ENCODE data around the gene MRPL49.
"Not testable (repeated sequence)": the region's sequence is repeated elsewhere in the genome, so short reads cannot be mapped to it uniquely, and the experiment has no call there.

Gene MRPL49

DNA sequence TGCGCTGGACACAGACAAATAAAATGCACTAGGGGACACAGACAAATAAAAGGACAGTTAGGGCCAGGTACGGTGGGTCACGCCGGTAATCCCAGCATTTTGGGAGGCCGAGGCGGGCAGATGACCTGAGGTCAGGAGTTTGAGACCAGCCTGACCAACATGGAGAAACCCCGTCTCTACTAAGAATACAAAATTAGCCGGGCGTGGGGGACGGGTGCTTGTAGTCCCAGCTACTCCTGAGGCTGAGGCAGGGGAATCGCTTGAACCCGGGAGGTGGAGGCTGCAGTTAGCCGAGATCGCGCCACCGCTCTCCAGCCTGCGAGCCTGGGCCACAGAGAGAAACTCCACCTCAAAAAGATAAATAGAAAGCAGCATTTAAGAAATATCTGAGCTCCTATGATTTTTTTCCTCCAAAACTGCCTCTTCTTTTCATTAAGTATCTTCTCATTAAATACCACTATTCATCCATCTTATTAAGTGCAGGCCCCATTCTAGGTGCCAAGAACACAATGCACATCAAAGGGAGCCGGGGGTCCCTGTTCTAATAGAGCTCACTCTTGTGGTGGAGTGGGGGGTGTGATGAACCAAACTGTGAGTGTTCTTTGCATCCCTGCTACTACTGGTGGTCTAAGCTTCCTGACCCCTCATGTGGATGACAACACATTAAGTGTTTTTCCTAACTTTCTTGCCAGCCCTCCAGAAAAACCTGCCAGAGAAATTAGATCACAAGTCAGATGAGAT, 3.9 kb upstream of the MRPL49 start:
- peaks cover 36 to 49% of the 10 kb centered on the region in 2 donors for H3K4me1 ChIP-seq (ENCODE audit: control insufficient read depth in 1 of 2, insufficient read depth in 2 of 2, low read length in 2 of 2)
- peak overlapping the region in 1 of 2 donors; percentile 23 for H3K9ac ChIP-seq (ENCODE audit: low read depth in 1 of 2, low read length in 2 of 2)
- H3K27ac ChIP-seq (ENCODE audit: low read depth, low read length): no peak overlapping the region
- H3K27me3 ChIP-seq (ENCODE audit: control insufficient read depth in 1 of 2, insufficient read depth in 2 of 2, low read length in 2 of 2): no peaks in the 10 kb centered on the region
- no peaks in the 10 kb centered on the region for H3K9me3 ChIP-seq (ENCODE audit: control insufficient read depth in 1 of 2, low read length in 2 of 2)
- H3K4me3 ChIP-seq (ENCODE audit: low read depth in 1 of 2, low read length in 2 of 2): no peak overlapping the region
- peaks cover 26 to 27% of the 10 kb centered on the region in 2 donors for H3K36me3 ChIP-seq (ENCODE audit: control insufficient read depth in 1 of 2, insufficient read depth in 2 of 2, low read length in 2 of 2)

DNA sequence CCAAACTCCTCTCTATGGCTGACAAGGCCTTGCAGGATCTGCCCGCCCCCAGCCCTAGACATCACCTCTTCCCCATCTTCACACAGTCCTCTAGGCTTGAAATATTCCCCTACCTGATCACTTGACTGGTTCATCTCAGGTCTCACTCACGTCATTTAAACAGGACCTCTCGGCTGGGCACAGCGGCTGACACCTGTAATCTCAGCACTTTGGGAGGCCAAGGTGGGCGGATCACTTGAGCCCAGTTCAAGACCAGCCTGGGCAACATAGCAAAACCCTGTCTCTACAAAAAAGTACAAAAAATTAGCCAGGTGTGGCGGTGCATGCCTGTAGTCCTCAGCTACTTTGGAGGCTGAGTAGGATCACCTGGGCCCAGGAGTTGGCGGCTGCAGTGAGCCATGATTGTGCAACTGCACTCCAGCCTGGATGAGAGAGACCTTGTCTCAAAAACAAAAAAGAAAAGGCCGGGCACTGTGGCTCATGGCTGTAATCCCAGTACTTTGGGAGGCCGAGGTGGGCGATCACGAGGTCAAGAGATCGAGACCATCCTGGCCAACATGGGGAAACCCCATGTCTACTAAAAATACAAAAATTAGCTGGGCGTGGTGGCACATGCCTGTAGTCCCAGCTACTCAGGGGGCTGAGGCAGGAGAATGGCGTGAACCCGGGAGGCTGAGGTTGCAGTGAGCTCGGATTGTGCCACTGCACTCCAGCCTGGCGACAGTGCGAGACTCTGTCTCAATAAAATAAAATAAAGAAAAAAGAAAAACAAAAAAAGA, 3.0 kb upstream of the MRPL49 start:
- peaks cover 26 to 27% of the 10 kb centered on the region in 2 donors for H3K36me3 ChIP-seq (ENCODE audit: control insufficient read depth in 1 of 2, insufficient read depth in 2 of 2, low read length in 2 of 2)
- not testable (repeated sequence) for H3K4me3 ChIP-seq (ENCODE audit: low read depth in 1 of 2, low read length in 2 of 2); H3K27ac ChIP-seq (ENCODE audit: low read depth, low read length); H3K27me3 ChIP-seq (ENCODE audit: control insufficient read depth in 1 of 2, insufficient read depth in 2 of 2, low read length in 2 of 2); H3K9me3 ChIP-seq (ENCODE audit: control insufficient read depth in 1 of 2, low read length in 2 of 2); H3K9ac ChIP-seq (ENCODE audit: low read depth in 1 of 2, low read length in 2 of 2)
- peaks cover 32 to 46% of the 10 kb centered on the region in 2 donors for H3K4me1 ChIP-seq (ENCODE audit: control insufficient read depth in 1 of 2, insufficient read depth in 2 of 2, low read length in 2 of 2)

DNA sequence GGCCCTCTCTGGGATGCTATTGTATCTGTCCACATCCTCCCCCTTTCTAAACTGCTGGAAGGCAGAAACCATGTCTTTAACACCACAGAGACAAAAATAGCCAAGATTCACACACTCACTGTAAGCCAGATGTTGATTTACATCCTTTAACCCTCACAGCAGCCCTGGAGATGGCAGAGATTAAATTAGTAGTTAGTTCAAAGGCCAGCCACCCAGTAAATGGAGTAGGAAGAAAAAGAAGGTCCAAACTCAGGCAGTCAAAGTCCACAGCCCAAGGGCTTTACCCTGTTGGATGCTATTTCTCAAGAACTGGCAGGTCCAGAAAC, 2.5 kb upstream of the MRPL49 start:
- H3K27ac ChIP-seq (ENCODE audit: low read depth, low read length): no peak overlapping the region
- peak overlapping the region in 1 of 2 donors; percentile 93 for H3K9ac ChIP-seq (ENCODE audit: low read depth in 1 of 2, low read length in 2 of 2)
- H3K9me3 ChIP-seq (ENCODE audit: control insufficient read depth in 1 of 2, low read length in 2 of 2): no peaks in the 10 kb centered on the region
- H3K36me3 ChIP-seq (ENCODE audit: control insufficient read depth in 1 of 2, insufficient read depth in 2 of 2, low read length in 2 of 2): peaks cover 26 to 32% of the 10 kb centered on the region in 2 donors
- H3K4me3 ChIP-seq (ENCODE audit: low read depth in 1 of 2, low read length in 2 of 2): no peak overlapping the region
- no peaks in the 10 kb centered on the region for H3K27me3 ChIP-seq (ENCODE audit: control insufficient read depth in 1 of 2, insufficient read depth in 2 of 2, low read length in 2 of 2)
- H3K4me1 ChIP-seq (ENCODE audit: control insufficient read depth in 1 of 2, insufficient read depth in 2 of 2, low read length in 2 of 2): peaks cover 32 to 46% of the 10 kb centered on the region in 2 donors

DNA sequence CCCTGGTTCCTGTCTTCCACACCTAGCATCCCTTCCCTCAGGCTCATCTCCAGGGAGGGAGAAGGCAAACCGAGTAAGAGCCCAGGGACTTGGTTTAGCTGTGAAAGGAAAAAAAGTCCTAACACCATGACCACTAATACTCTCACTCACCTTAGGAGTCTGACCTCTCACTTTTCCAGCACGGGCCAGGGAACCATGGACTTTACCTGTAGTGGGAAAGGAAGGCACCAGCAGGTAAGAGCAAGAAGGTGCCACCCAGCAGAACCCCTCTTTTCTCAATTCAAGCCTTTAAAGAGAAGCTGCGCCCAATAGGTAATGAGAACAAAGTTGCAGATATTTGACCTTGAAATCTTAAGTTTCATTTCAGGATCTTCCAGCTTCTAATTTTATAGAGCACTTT, 1.3 kb upstream of the MRPL49 start:
- Histone ChIP-seq H3K36me3 (ENCODE audit: control insufficient read depth in 1 of 2, insufficient read depth in 2 of 2, low read length in 2 of 2) (peaks cover 37 to 43% of the 10 kb centered on the region in 2 donors), H3K27me3 (ENCODE audit: control insufficient read depth in 1 of 2, insufficient read depth in 2 of 2, low read length in 2 of 2) (no peaks in the 10 kb centered on the region), H3K4me3 (ENCODE audit: low read depth in 1 of 2, low read length in 2 of 2) (peak overlapping the region in 1 of 2 donors; percentile 100), H3K9me3 (ENCODE audit: control insufficient read depth in 1 of 2, low read length in 2 of 2) (no peaks in the 10 kb centered on the region), H3K9ac (ENCODE audit: low read depth in 1 of 2, low read length in 2 of 2) (peak overlapping the region; percentile 92 to 93), H3K27ac (ENCODE audit: low read depth, low read length) (no peak overlapping the region), H3K4me1 (ENCODE audit: control insufficient read depth in 1 of 2, insufficient read depth in 2 of 2, low read length in 2 of 2) (peaks cover 31 to 39% of the 10 kb centered on the region in 2 donors)

DNA sequence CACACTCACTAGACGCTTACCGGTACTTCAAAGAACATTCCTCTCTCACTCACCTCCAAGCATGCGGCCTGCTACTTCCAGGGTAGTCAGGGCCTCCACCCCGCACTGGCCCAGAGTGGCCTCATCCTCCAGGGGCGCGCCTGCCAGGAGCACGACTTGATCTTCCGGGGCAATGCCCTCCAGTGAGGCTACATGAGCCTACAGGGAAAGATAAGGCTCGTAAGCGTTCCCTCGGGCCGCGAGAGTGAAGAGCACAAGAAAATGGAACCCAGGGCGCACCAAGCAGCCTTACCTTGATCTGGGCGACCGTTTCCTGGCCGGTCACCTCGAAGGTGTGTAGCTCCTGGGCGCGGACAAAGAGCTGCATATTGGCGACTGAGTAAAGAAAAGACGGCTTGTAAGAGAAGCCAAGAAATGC, 665 bp upstream of the MRPL49 start:
- peaks cover 36 to 48% of the 10 kb centered on the region in 2 donors for H3K36me3 ChIP-seq (ENCODE audit: control insufficient read depth in 1 of 2, insufficient read depth in 2 of 2, low read length in 2 of 2)
- H3K9ac ChIP-seq (ENCODE audit: low read depth in 1 of 2, low read length in 2 of 2): peak overlapping the region; percentile 92 to 93
- H3K4me1 ChIP-seq (ENCODE audit: control insufficient read depth in 1 of 2, insufficient read depth in 2 of 2, low read length in 2 of 2): peaks cover 25 to 33% of the 10 kb centered on the region in 2 donors
- H3K27ac ChIP-seq (ENCODE audit: low read depth, low read length): peak overlapping the region; percentile 91
- H3K4me3 ChIP-seq (ENCODE audit: low read depth in 1 of 2, low read length in 2 of 2): peak overlapping the region; percentile 98 to 100
- H3K9me3 ChIP-seq (ENCODE audit: control insufficient read depth in 1 of 2, low read length in 2 of 2): no peaks in the 10 kb centered on the region
- no peaks in the 10 kb centered on the region for H3K27me3 ChIP-seq (ENCODE audit: control insufficient read depth in 1 of 2, insufficient read depth in 2 of 2, low read length in 2 of 2)

DNA sequence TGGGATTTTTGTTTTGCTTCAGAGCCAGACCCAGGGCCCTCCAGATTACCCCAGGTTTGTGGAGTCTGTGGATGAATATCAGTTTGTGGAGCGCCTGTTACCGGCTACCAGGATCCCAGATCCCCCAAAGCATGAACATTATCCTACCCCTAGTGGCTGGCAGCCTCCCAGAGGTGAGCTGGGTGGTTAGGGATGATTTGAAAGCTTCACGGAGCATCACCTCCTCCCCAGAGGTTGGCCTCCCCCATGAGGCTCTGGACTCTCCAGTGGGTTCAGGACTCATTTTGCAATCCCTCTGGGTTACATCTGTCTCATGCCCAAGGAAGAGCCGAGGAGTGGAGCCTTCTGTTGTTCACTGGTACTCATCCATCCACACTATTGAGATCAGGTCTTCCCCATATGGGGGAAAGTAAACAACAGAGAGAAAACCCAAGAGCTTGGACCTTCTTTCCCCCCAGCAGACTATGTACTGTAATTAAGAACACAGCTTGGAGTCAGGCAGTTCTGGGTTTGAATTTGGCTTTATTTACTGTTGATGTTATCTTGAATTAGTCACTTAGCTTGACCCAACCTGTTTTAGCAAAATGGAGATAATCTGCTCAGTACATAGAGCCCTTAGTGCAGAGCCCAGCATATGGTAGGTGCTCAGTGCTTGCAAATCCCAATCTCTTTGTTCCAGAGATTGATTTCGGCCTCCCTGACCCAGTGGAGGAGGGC, 2.5 kb downstream of the MRPL49 start:
- H3K27me3 ChIP-seq (ENCODE audit: control insufficient read depth in 1 of 2, insufficient read depth in 2 of 2, low read length in 2 of 2): no peaks in the 10 kb centered on the region
- H3K9me3 ChIP-seq (ENCODE audit: control insufficient read depth in 1 of 2, low read length in 2 of 2): no peaks in the 10 kb centered on the region
- H3K9ac ChIP-seq (ENCODE audit: low read depth in 1 of 2, low read length in 2 of 2): no peak overlapping the region
- H3K27ac ChIP-seq (ENCODE audit: low read depth, low read length): no peak overlapping the region
- peaks cover 53 to 67% of the 10 kb centered on the region in 2 donors for H3K36me3 ChIP-seq (ENCODE audit: control insufficient read depth in 1 of 2, insufficient read depth in 2 of 2, low read length in 2 of 2)
- no peak overlapping the region for H3K4me3 ChIP-seq (ENCODE audit: low read depth in 1 of 2, low read length in 2 of 2)
- H3K4me1 ChIP-seq (ENCODE audit: control insufficient read depth in 1 of 2, insufficient read depth in 2 of 2, low read length in 2 of 2): peaks cover 24 to 26% of the 10 kb centered on the region in 2 donors

DNA sequence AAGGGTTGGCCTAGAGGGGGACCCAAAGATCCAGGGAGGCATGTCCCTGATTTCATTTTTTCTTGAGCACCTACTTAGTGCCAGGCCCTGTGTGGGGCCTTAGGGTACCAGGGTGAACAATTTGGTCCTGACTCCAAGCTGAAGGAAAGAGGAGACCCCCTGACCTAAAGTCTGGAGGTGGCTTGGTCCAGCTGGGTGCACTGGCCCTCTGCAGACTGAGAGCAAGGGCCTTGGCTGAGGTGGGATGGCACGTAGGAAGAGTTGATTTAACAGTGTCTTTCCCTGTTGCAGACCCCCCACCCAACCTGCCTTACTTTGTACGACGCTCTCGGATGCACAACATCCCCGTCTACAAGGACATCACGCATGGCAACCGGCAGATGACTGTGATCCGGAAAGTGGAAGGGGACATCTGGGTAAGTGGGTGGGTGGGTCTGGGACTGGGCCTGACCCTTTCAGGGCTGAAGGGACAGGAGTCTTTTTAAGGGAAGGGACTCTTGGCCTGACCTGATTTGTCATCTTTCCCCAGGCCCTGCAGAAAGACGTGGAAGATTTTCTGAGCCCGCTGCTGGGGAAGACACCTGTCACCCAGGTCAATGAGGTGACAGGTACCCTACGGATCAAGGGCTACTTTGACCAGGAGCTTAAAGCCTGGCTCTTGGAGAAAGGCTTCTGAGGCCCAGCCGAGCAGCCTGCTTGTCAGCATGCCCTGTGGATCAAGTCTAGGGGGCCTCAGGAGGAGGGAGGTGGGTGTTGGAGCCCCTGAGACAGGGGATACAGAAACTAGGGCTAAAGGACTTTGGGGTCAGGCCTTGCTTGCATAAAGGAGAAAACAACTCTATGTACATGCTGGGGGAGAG, 3.3 kb downstream of the MRPL49 start:
- Histone ChIP-seq H3K27me3 (ENCODE audit: control insufficient read depth in 1 of 2, insufficient read depth in 2 of 2, low read length in 2 of 2) (no peaks in the 10 kb centered on the region), H3K9me3 (ENCODE audit: control insufficient read depth in 1 of 2, low read length in 2 of 2) (no peaks in the 10 kb centered on the region), H3K4me1 (ENCODE audit: control insufficient read depth in 1 of 2, insufficient read depth in 2 of 2, low read length in 2 of 2) (peaks cover 19% of the 10 kb centered on the region in 2 donors), H3K4me3 (ENCODE audit: low read depth in 1 of 2, low read length in 2 of 2) (no peak overlapping the region), H3K9ac (ENCODE audit: low read depth in 1 of 2, low read length in 2 of 2) (no peak overlapping the region), H3K27ac (ENCODE audit: low read depth, low read length) (no peak overlapping the region), H3K36me3 (ENCODE audit: control insufficient read depth in 1 of 2, insufficient read depth in 2 of 2, low read length in 2 of 2) (peaks cover 51 to 67% of the 10 kb centered on the region in 2 donors)

DNA sequence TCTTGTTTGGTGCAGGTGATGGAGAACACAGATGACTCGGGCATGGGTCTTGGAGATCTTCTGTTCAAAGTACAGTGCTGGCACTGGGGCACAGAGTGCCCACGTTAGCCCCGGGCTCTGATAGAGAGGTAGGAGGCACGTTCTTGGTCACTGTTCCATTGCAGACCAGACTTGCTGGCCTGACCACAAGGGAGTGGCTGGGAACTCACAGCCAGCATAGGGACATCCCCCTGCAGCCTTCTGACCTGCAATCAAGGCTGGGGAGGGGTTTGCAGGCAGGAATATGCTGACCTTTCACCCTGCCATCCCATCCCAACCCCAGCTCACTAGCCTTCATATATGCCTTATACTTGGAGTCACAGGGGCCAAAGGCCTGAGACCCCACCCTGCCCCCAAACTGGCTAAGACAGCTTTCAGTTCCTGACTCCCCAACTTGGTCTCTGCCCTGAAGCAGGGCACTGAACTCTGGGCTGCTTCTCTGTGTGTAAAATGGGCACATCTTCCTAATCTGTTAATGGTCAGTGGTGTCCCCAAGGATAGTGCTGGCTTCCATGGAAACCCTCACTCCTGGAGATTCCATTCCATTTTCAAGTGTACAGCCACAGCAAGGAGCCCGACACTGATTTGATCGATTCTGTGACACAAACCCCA, 4.6 kb downstream of the MRPL49 start:
- Histone ChIP-seq H3K4me3 (ENCODE audit: low read depth in 1 of 2, low read length in 2 of 2) (no peak overlapping the region), H3K36me3 (ENCODE audit: control insufficient read depth in 1 of 2, insufficient read depth in 2 of 2, low read length in 2 of 2) (peaks cover 55 to 74% of the 10 kb centered on the region in 2 donors), H3K27ac (ENCODE audit: low read depth, low read length) (no peak overlapping the region), H3K9ac (ENCODE audit: low read depth in 1 of 2, low read length in 2 of 2) (no peak overlapping the region), H3K27me3 (ENCODE audit: control insufficient read depth in 1 of 2, insufficient read depth in 2 of 2, low read length in 2 of 2) (no peaks in the 10 kb centered on the region), H3K9me3 (ENCODE audit: control insufficient read depth in 1 of 2, low read length in 2 of 2) (no peaks in the 10 kb centered on the region), H3K4me1 (ENCODE audit: control insufficient read depth in 1 of 2, insufficient read depth in 2 of 2, low read length in 2 of 2) (peaks cover 10 to 17% of the 10 kb centered on the region in 2 donors)

DNA sequence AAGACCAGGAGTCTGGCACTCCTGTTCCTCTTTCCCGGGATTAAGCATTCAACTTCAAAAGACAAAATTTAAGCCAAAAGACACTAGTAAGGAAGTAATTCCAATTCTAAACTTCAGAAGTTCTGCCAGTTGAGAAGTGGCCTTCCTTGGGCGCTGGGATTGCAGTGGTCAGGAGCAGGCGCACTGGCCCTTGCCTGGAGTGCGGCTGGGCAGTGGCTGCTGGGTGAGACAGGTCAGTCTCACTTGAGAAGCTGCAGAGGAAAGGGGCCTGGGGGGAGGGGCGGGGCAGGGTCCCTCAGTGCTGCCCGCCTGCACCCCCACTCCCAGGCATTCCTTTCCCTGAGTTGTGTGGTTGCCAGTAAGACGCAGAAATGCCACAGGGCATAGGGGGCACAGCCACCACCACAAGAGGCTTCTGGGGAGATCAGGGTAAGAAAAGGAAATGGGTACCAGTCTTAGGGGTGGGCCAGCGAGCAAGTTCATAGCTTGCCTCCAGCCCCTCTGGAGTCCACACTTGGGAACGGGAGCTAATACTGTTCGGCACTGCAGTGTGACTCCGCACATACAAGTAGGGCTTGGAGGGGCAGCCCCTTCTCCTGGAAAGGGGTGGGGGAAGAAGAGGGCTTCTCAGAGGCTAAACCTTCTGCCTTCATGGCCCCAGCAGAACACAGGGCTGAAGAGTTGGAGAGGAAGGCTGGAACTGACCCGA, 5.5 kb downstream of the MRPL49 start:
- no peak overlapping the region for H3K9ac ChIP-seq (ENCODE audit: low read depth in 1 of 2, low read length in 2 of 2)
- H3K4me3 ChIP-seq (ENCODE audit: low read depth in 1 of 2, low read length in 2 of 2): no peak overlapping the region
- no peaks in the 10 kb centered on the region for H3K27me3 ChIP-seq (ENCODE audit: control insufficient read depth in 1 of 2, insufficient read depth in 2 of 2, low read length in 2 of 2)
- H3K27ac ChIP-seq (ENCODE audit: low read depth, low read length): no peak overlapping the region
- peaks cover 17 to 26% of the 10 kb centered on the region in 2 donors for H3K4me1 ChIP-seq (ENCODE audit: control insufficient read depth in 1 of 2, insufficient read depth in 2 of 2, low read length in 2 of 2)
- no peaks in the 10 kb centered on the region for H3K9me3 ChIP-seq (ENCODE audit: control insufficient read depth in 1 of 2, low read length in 2 of 2)
- peaks cover 63 to 83% of the 10 kb centered on the region in 2 donors for H3K36me3 ChIP-seq (ENCODE audit: control insufficient read depth in 1 of 2, insufficient read depth in 2 of 2, low read length in 2 of 2)
